CD4-positive, alpha-beta T cell treated with Interleukin-17A for 1 hour (primary cell): ENCODE data around the gene ZGRF1.
"Not testable (repeated sequence)": the region's sequence is repeated elsewhere in the genome, so short reads cannot be mapped to it uniquely, and the experiment has no call there.

Experiments used
- DNase-seq: peaks from one replicate; pipeline ENCODE4 v3.0.0-alpha.2; 2020

The ZGRF1 gene

DNA sequence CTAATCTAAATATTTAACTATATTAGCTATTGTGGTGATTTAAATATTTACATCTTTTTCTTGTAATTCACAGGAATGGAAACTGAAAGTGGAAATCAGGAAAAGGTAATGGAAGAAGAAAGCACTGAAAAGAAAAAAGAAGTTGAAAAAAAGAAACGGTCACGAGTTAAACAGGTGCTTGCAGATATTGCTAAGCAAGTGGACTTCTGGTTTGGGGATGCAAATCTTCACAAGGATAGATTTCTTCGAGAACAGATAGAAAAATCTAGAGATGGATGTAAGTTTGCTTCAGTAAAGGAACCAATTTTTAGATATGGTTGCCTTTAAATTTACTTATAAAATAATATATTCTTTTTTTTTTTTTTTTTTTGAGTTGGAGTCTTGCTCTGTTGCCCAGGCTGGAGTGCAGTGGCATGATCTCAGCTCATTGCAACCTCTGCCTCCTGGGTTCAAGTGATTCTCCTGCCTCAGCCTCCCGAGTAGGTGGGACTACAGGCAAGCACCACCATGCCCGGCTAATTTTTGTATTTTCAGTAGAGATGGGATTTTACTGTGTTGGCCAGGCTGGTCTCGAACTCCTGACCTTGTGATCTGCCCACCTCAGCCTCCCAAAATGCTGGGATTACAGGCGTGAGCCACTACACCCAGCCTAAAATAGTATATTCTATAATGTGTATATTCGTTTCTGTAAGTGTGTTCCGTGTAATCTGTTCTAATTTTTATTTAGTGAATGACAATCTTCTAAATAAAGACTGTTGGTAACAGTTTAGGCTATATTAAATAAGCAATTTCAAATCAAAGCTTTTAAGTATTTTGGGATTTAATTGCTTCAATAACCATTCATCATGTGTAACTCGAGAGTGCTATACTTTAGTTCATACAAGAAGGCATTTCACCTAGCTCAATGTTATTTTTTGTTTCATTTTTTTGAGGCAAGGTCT is 8.2 kb upstream of the ZGRF1 start:
- DNase-seq, result not testable (repeated sequence)

DNA sequence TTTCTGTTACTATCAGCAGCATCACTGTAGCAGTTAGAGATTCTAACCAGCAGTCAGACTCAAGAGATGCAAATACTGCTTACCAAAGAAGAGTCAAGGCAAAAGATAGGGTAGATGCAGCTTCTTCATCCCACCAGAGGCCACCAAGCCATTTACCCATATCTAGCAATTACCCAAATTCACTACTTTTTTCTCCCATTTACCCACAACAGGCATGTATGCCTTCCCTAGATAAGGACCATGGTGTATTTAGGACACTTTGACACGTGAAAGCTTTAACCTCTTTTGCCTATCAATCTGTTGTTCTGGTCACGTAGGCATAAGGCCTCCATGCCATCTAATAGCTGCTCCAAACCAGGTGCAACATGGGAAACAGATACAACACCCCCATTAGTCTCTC is 5.8 kb upstream of the ZGRF1 start:
- DNase-seq, result no peak

DNA sequence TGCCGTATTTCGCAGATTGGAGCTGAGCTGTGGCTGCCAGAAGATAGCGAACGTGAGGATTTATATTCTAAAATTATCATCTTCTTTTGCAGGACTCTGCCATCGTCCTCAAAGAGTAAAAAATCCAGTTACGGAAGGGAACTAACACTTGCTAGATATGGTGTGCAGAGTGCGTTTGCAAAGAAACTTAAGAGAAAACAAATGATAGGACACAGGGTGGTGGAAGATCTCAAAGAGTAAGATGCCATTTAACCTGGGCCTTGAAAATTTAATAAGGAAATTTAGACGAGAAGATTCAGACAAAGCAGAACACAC is 800 bp upstream of the ZGRF1 start:
- DNase-seq, result no peak

DNA sequence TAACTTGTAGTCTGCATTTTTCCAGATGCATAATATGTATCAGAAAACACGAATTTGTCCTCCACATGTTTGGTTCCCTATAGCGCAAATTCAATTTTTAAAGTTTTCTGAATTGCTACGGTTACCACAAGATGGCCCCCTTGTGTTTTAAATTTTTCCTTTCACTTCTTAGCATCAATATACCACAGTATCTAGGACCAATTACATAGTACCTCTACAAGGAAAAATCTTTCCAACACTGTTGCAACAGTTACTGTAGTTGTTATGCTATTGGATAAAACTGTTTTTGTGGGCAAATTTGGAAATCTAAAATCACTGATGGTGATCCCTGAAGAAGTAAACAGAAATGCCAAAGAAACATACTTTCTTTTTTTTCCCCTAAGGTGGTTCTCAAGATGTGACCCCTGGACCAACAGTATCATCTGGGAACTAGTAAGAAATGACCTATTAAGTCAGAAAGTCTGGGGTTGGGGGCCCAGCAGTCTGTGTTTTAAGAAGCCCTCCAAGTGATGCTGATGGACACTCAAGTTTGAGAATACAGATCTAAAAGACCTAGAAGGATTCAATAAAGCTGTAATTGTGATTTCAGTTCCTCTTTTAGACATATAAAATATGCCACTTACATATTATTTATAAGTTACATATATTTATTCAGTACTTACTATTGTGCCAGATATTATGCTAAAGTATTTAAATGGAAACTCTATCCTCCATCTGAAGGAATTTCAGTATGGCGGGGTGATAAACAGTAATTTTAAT is 3.1 kb downstream of the ZGRF1 start:
- peak; percentile 50 for DNase-seq

DNA sequence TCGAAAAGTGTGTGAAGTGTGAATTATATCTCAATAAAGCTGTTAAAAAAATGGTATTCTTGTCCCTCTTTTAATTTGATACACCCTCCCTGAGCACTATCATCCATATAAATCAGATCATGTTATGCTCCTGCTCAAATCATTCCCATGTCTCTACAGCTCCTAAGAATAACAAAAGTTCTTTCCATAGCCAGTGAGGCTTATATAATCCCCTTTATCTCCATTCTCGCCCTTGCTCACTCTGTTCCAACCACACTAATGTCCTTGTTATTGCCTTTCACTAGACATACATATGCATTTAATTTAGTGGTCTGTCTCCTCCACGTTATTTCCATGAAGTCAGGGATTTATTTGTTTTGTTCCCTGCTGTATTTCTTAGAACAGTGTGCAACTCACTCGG is 10.5 kb downstream of the ZGRF1 start:
- DNase-seq, result no peak

DNA sequence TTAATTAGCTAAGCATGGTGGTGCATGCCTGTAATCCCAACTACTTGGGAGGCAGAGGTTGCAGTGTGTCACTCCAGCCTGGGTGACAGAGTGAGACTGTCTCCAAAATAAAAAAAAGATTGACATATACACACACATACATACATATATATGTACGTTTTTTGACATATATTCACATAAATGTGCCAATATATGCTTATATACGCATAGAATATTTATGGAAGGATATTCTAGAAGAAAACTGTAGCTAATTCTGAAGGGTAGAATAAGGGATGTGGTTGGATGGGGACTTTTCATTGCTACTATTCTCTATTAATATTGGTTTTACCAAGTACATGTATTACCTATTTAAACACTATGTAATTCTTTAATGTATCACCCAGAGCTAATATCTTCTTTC is 19.7 kb downstream of the ZGRF1 start:
- DNase-seq, result no peak

DNA sequence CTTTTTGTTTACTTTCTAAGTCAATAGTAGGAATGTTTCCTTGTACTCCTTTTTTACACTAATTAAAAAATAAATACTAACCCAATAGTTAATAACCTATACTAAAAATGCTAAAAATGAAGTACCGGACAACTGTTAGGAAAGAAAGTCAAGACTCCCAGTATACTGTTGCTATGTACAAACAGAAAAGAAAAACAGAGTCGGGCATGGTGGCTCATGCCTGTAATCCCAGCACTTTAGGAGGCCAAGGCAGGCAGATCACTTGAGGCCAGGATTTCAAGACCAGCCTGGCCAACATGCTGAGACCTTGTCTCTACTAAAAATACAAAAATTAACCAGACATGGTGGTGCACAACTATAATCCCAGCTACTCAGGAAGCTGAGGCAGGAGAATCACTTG is 23.9 kb downstream of the ZGRF1 start:
- DNase-seq, result not testable (repeated sequence)

DNA sequence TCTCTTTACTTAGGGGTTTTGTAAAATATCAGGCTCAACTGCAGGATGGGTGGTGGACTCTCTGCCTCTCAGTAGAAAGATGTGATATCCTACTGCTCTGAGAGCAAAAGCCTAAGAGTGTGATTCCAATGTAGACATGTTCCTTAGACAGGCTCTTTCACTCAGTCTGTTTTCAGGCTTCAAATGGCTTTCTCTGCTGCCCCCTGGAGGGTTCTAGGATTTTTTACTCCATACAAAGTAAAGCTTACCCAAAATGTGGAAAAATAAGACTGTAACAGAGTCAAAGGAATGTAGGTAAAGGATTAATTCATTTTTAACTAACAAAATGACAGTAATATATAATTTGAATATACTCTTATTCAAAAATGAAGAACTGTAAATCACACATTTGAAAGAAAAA is 32.1 kb downstream of the ZGRF1 start:
- DNase-seq, result peak; percentile 56

DNA sequence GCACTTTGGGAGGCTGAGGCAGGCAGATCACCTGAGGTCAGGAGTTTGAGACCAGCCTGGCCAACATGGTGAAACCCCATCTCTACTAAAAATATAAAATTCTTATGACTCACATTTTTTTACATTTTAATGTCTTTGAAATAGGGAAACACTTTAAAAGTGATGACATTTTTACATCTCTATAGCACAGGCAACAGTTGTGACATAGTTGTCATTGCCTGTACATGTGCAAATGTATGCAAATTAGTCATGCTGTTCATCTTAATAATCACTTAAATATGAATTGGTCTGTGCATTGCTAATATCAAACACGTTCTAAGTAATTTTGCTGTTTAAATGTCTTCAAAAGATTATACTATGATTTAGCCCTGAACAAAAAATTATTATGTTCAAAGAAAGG is 41.7 kb downstream of the ZGRF1 start:
- no peak for DNase-seq

DNA sequence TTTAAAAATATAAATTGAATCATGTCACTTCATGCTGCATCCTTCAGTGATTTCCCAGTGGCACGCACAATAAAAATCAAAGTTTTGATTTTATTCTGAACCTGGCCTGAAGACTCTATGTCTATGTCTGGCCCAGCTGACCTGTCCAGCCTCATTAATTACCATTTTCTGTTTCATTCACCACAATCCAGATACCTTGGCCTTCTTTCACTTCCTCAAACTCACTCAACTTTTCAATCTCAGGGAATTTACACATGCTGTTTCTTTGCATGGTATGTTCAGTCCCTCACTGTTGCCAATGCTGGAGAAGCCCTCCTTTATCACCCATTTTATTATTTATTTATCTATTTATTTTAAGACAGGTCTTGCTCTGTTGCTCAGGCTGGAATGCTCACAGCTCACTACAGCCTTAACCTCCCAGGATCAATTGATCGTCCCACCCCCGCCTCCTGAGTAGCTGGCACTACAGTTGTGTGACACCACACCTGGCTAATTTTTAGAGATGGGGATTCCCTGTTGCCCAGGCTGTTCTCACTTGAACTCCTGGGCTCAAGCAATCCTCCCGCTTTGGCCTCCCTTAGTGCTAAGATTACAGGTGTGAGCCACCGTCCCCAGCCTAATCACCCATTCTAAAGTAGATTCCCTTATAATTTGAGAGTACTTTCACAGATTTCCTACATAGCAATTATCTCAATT is 43.1 kb downstream of the ZGRF1 start:
- DNase-seq, result no peak

DNA sequence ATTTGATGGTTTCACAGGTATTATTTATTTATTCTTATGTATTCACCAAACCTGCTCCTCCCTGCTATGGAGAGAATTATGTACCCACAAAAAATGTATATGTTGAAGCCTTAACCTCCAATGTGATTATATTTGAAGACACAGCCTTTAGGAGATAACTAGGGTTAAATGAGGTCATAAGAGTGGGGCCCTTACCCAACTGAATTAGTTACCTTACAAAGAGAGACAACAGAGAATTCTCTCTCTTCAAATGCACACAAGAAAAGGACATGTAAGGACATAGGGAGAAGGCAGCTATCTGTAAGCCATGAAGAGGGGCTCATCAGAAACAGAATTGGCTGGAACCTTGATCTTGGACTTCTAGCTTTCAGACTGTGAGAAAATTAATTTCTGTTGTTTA is 44.0 kb downstream of the ZGRF1 start:
- DNase-seq, result no peak

DNA sequence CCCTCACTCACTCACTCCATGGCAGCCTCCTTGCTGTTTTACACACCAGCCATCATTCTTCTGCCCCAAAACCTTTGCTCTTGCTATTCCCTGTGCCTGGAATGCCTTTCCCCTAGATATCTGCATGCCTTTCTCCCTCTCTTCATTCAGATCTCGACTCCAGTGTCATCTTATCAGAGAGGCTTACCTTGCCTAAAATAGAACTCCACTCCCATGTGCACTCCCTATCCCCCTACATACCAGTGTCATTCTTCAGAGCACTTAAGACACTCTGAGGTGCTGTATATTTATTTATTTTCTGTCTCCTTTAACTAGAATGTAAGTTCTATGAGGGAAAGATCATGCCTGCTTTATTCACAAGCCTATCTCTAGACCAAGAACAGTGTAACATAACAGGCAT is 45.1 kb downstream of the ZGRF1 start:
- no peak for DNase-seq

DNA sequence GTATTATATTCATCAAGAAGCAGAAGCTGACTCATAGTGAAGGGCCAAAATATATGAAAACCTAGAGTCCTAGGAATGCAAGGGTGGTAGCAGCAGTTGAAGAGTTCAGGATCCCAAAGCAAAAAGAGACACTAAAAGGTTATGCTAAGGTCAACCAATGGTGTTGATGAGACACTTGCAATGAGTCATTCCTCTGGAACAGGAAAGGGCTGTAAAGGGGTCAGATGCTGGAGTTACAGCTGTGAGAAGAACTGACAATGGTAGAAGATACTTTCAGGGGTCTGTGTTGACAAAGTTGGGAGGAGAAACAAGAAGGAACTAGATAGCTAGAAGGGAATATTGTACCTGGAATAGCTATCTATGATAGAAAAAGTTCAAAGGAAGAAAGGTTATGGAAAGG is 47.5 kb downstream of the ZGRF1 start:
- DNase-seq, result no peak

DNA sequence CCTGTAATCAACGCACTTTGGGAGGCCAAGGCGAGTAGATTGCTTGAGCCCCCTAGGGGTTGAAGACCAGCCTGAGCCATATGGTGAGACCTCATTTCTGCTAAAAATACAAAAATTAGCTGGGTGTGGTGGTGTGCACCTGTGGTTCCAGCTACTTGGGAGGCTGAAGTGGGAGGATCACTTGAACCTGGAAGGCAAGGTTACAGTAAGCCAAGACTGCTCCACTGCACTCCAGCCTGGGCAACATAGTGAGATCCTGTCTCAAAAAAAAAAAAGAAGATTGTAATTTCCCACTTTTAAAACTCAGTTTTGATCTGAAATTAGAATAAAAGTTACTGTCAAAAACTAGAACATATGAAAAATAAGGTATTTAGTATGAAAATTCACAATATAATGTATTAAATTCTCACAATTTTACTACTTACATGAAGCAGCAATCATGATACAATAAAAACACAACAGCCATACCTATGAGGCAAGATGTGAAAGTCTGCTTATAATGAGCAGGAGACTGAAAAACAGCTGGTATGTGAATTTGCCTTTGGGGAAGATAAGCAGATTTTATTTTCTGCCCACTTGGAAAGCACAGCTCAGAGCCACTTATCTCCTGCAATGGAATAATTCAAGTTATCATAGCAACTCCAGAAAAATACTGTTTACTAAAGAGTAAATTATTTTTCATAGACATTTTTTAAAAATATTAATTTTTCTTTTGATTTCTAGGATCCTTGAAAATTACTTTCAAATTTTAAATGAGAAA is 50.6 kb downstream of the ZGRF1 start:
- DNase-seq, result no peak

DNA sequence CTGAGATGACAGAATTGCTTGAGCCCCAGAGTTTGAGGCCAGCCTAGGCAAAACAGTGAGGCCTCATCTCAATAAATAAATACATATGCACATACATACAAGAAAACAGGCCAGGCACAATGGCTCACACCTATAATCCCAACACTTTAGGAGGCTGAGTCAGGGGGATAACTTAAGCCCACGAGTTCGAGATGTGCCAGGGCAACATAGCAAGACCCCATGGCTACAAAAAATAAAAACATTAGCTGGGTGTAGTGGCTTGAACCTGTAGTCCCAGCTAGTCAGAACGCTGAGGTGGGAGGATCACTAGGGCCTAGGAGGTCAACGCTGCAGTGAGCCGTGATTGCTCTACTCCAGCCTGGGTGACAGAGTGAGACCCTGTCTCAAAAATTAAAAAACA is 69.2 kb downstream of the ZGRF1 start:
- no peak for DNase-seq

DNA sequence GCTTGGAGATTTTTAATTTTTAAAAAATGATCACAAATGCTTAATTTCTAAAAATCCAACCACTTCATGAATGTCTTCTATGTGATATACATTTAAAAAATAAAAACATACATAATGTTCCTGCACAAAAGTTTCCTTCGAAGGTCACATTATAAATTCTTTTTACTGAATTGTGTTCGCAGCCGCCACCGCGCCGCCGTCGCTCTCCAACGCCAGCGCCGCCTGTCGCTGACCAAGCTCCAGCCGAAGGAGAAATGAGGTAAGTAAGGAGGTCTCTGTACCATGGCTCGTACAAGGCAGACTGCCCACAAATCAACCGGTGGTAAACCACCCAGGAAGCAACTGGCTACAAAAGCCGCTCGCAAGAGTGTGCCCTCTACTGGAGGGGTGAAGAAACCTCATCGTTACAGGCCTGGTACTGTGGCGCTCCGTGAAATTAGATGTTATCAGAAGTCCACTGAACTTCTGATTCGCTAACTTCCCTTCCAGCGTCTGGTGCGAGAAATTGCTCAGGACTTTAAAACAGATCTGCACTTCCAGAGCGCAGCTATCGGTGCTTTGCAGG is 71.9 kb downstream of the ZGRF1 start:
- no peak for DNase-seq

DNA sequence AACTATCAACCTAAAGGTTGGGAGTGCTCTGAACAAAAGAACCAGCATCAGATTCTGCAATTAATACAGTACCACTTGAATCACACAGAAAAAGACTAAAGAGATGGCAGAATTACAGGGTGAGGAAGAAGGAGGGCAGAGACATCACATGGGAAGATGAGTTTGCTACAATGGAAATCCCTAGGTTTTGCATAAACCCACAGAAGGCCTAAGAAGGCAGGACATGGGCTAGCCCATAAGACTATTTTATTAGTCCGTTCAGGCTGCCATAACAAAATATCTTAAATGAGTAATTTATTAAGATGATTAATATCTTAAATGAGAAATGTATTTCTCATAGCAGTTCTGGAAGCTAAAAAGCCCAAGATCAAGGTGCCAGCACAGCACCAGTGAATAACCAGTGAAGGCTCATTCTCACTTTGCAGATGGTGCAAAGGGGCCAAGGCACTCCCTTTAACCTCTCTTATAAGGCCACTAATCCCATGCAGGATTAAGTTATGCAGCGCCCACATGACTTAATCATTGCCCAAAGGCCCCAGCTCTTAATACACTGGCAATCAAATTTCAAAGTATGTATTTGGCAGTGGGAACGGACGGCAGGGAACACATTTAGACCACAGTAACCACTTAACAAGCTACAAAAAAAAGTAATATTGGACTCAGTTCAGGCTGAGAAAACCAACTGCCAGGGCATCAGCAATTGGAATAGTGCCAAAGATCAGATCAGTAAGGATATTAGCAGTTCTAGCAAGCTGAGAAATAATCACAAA is 73.1 kb downstream of the ZGRF1 start:
- no peak for DNase-seq

DNA sequence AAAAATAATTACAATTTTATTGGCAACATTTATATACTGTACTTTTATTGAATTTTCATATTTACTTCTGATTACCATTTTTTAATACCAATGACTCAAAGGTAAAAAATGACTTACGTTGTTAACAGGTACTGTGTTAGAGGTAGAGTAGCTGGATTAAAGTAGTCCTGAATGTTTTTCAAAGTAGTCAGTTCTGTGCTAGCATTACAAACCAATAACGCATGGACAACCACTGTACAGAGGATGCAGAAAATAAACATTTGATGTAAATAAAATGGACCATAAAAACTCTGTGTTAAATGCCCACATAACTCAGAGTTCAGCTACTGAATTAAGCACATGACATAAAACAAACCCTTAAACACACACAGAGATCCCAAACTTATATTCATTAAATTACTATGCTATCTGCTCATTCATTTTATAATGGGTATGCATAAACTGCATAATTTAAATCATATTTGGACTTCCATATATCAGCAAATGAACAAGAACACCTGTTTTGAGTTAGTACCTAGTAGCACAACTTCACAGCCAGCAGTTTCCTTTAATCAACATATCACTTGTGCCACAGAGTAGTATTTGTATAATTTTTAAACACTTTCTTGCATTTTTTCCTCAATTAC is 74.3 kb downstream of the ZGRF1 start:
- DNase-seq, result no peak

DNA sequence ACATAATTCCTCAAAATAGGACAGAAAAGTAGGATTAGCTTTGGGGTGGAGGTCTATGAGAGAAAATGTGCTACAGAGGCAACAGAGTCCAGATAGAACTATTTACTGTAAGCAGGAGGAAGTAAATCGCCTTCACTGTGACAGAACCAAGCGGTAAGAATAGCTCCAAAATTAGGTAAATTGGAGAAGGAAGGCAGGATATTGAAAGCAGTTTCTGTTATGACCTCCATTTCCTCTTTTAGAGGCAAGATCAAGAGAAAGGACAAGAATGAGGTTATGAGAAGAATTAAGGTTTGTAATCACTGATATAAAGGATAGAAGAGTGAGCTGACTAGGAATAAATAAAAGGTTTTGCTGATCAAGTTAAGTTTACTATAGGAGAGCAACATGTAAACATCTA is 76.6 kb downstream of the ZGRF1 start:
- DNase-seq, result no peak

DNA sequence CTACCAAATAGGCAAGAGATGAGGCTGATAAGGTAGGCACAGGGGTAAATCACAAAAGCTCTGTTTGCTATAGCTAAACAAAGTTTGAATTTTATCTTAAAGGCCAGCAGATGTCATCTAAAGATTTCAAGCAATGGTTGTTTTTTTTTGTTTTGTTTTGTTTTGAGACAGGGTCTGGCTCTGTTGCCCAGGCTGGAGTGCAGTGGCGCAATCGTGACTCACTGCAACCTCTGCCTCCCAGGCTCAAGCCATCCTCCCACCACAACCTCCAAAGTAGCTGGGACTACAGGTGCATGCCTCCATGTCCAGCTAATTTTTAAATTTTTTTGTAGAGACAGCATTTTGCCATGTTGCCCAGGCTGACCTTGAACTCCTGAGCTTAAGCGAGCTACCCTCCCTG is 77.7 kb downstream of the ZGRF1 start:
- no peak for DNase-seq

DNA sequence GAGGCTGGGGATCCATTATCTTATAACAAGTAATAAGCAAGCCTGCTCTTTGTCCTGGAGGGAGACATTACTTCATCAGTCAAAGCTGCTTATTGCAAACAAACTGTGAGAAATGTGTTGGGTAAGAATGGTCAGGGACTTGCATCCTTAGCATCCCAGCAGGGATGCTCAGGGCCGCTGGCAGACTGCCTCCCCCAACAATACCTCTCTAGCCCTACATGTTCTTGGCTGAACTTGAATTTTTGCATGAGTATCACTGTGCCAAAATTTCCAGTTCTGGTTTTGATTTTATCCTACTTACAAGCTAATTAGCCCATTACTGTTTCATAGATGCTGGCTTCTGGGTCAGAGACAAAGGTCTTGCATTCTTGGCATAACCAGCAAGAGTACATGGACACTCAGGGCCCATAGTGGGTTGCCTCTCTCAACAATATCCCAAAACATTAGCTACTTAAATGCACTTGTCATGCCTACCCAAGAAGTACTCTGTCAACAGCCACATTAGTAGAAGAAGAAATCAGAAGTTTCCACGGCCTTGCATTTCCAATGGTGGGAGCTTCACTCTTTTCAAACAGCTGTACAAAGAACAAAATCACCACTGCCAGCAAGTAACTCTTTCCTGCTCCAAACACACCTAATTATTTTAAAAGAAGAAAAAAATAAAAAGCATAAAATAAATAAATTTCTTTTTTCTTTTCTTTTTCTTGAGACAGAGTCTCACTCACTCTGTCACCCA is 78.9 kb downstream of the ZGRF1 start:
- no peak for DNase-seq
